D341Med (cell line): ENCODE results near the gene CFP.

Experiments
- DNase-seq: peaks from one replicate; pipeline ENCODE4 v3.0.0; 2012; ENCODE audit warnings: low spot score

Gene CFP

DNA sequence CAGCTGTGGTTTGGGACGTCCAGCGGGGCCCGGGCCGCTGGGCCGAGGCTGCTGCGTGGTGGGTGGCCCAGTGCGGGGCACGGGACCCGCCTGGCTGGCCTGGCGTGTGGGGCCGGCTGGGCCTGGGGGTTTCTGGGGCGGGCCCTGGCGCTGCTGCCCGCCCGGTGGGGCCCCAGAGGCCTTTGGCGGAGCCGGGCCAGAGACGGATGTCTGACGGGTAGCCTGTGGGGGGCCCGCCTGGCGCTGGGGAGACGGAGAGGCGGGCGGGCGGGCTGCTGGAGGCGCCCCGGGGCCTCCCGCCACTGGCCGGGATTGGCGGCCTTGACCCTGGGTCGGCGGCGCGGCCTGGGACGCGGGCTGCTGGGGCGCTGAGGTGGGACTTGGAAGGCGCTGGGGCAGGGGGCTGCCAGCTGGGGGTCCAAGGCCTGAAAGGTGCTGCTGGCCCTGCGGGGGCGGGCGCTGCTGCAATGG lies 55.6 kb downstream of the CFP start:
- no peak for DNase-seq

DNA sequence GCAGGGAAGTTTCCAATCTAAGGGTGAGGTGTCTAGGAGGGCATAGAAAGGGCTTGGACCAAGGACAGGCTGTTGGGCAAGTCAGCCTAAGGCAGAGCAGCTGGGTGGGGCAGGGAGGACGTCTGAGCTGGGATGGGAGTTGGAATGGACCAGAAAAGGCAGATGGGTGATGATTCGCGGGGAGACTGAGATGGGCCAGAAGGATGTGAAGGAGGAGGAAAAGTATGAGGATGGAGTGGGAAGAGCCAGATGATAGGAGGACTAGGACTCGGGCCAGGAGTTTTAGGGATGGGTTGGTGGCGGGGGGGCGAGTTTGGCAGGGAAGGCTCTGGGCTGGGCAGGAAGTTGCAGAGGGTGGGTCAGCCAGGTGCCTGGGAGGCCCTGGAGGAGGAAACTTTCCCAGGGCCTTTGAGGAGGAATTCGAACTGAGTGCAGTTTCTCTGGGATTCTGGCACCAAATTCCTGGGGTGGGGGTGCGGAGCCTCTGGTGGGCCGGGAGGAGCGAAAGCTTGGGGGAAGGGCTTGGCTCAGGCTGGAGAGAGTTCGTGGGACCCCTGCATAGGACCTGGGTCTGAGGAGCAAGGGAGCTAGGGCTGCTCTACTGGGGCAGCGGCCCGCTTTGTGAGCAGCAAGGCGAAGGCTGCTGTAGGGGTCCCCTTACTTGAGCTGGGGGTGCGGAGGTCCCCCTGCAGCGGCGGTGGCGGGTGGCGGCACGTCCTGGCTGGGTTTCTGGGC lies 56.2 kb downstream of the CFP start:
- no peak for DNase-seq
